ENCODE data around the gene CREG1. TPM values are rescaled to one million over a fixed set of nuclear protein-coding genes. Genes with fewer than 3 reads are reported as not detected.

CREG1 gene
- total RNA-seq, 1 experiment from 2014 or later, result 7.7 TPM

- H3K27me3 ChIP-seq (replicated peaks; ENCODE audit: insufficient read depth, low read depth, low read length, poor library complexity), result no peaks in the 10 kb centered on the region
- TF ChIP-seq EZH2 (IDR thresholded peaks at IDR 0.05; ENCODE audit: borderline replicate concordance, low read depth, low read length, poor library complexity, severe bottlenecking) (no peak), CTCF (conservative IDR thresholded peaks at IDR 0.05; ENCODE audit: low read depth, low read length) (no peak)
- intact Hi-C loops (cut with micrococcal nuclease; ENCODE audit: unreplicated experiment), result no loop called here
- BruUV-seq (replicated peaks), result no TSS peak
- ChIA-PET CTCF (no interaction called here), POLR2A (ENCODE audit: low non-redundant PET) (interaction anchor here (0.6 to 0.7 kb wide), 2 partner anchors 20 to 712 kb away, joined by 5 to 6 read pairs; partner anchors contain the start of gene TADA1)
- no peak for DNase-seq (ENCODE audit: low spot score)
- no peak overlapping the region for H3K27ac ChIP-seq (ENCODE audit: low read depth, low read length, poor library complexity, severe bottlenecking)
- H3K4me1 ChIP-seq (ENCODE audit: insufficient read depth, low read length, poor library complexity, severe bottlenecking), result no peaks in the 10 kb centered on the region
- H3K9me3 ChIP-seq (ENCODE audit: low read depth, low read length, poor library complexity, severe bottlenecking), result no peaks in the 10 kb centered on the region
- H3K4me3 ChIP-seq (ENCODE audit: low read depth, low read length, poor library complexity, severe bottlenecking), result no peak overlapping the region
- no peaks in the 10 kb centered on the region for H3K36me3 ChIP-seq (ENCODE audit: insufficient read depth, low read length, poor library complexity, severe bottlenecking)
These were observed 34.3 kb upstream of the CREG1 start for GRCh38 chr1:167587872-167588271.

GRCh38 chr1:167587342-167587741 lies 33.8 kb upstream of the CREG1 start:
- Histone ChIP-seq H3K27ac (ENCODE audit: low read depth, low read length, poor library complexity, severe bottlenecking) (no peak overlapping the region), H3K9me3 (ENCODE audit: low read depth, low read length, poor library complexity, severe bottlenecking) (no peaks in the 10 kb centered on the region), H3K4me1 (ENCODE audit: insufficient read depth, low read length, poor library complexity, severe bottlenecking) (no peaks in the 10 kb centered on the region), H3K4me3 (ENCODE audit: low read depth, low read length, poor library complexity, severe bottlenecking) (no peak overlapping the region), H3K36me3 (ENCODE audit: insufficient read depth, low read length, poor library complexity, severe bottlenecking) (no peaks in the 10 kb centered on the region), H3K27me3 (replicated peaks; ENCODE audit: insufficient read depth, low read depth, low read length, poor library complexity) (no peaks in the 10 kb centered on the region)
- TF ChIP-seq EZH2 (IDR thresholded peaks at IDR 0.05; ENCODE audit: borderline replicate concordance, low read depth, low read length, poor library complexity, severe bottlenecking) (no peak), CTCF (conservative IDR thresholded peaks at IDR 0.05; ENCODE audit: low read depth, low read length) (no peak)
- POLR2A ChIA-PET (ENCODE audit: low non-redundant PET), result interaction anchor here (0.6 kb wide), 1 partner anchor 711 kb away, joined by 5 read pairs; the partner anchor contains the start of gene TADA1
- DNase-seq (ENCODE audit: low spot score), result no peak
- CTCF ChIA-PET, result no interaction called here
- intact Hi-C loops (cut with micrococcal nuclease; ENCODE audit: unreplicated experiment), result no loop called here
- BruUV-seq (replicated peaks), result no TSS peak

- TF ChIP-seq EZH2 (IDR thresholded peaks at IDR 0.05; ENCODE audit: borderline replicate concordance, low read depth, low read length, poor library complexity, severe bottlenecking) (no peak), CTCF (conservative IDR thresholded peaks at IDR 0.05; ENCODE audit: low read depth, low read length) (no peak)
- H3K27ac ChIP-seq (ENCODE audit: low read depth, low read length, poor library complexity, severe bottlenecking), result no peak overlapping the region
- DNase-seq (ENCODE audit: low spot score), result no peak
- POLR2A ChIA-PET (ENCODE audit: low non-redundant PET), result interaction anchor here (0.7 kb wide), 1 partner anchor 157 kb away, joined by 6 read pairs; no protein-coding TSS in a partner anchor
- H3K9me3 ChIP-seq (ENCODE audit: low read depth, low read length, poor library complexity, severe bottlenecking), result no peaks in the 10 kb centered on the region
- no TSS peak for BruUV-seq (replicated peaks)
- no peaks in the 10 kb centered on the region for H3K4me1 ChIP-seq (ENCODE audit: insufficient read depth, low read length, poor library complexity, severe bottlenecking)
- H3K27me3 ChIP-seq (replicated peaks; ENCODE audit: insufficient read depth, low read depth, low read length, poor library complexity), result peaks cover 2% of the 10 kb centered on the region
- intact Hi-C loops (cut with micrococcal nuclease; ENCODE audit: unreplicated experiment), result no loop called here
- no peaks in the 10 kb centered on the region for H3K36me3 ChIP-seq (ENCODE audit: insufficient read depth, low read length, poor library complexity, severe bottlenecking)
- H3K4me3 ChIP-seq (ENCODE audit: low read depth, low read length, poor library complexity, severe bottlenecking), result no peak overlapping the region
- CTCF ChIA-PET, result no interaction called here
These were observed 31.0 kb upstream of the CREG1 start for GRCh38 chr1:167584581-167584980.

Measured in A673 (cell line).